T-helper 2 cell treated with Interferon-gamma antibody and Interleukin-4, amounts not matched to agents 5 μg/mL and 100 μg/mL, for 36 hours (primary cell): ENCODE data around the gene SAP30L.

ENCODE experiments used
- DNase-seq: peaks from one replicate; pipeline ENCODE4 v3.0.0; 2021; ENCODE audit warnings: low spot score
- H3K27ac Mint-ChIP-seq: one replicate; pipeline ENCODE4 v1.8.0; 2021; ENCODE audit warnings: mild to moderate bottlenecking, mixed read lengths
- H3K27me3 Mint-ChIP-seq: one replicate; pipeline ENCODE4 v1.8.0; 2021; ENCODE audit warnings: low read depth, mixed read lengths
- H3K36me3 Mint-ChIP-seq: one replicate; pipeline ENCODE4 v1.8.0; 2021; ENCODE audit warnings: low read depth, mixed read lengths
- H3K4me1 Mint-ChIP-seq: one replicate; pipeline ENCODE4 v1.8.0; 2021; ENCODE audit warnings: low read depth, mixed read lengths
- H3K4me3 Mint-ChIP-seq: one replicate; pipeline ENCODE4 v1.8.0; 2022; ENCODE audit warnings: mild to moderate bottlenecking, moderate library complexity, mixed read lengths
- H3K9me3 Mint-ChIP-seq: one replicate; pipeline ENCODE4 v1.8.0; 2021; ENCODE audit warnings: mixed read lengths

The SAP30L gene

DNA sequence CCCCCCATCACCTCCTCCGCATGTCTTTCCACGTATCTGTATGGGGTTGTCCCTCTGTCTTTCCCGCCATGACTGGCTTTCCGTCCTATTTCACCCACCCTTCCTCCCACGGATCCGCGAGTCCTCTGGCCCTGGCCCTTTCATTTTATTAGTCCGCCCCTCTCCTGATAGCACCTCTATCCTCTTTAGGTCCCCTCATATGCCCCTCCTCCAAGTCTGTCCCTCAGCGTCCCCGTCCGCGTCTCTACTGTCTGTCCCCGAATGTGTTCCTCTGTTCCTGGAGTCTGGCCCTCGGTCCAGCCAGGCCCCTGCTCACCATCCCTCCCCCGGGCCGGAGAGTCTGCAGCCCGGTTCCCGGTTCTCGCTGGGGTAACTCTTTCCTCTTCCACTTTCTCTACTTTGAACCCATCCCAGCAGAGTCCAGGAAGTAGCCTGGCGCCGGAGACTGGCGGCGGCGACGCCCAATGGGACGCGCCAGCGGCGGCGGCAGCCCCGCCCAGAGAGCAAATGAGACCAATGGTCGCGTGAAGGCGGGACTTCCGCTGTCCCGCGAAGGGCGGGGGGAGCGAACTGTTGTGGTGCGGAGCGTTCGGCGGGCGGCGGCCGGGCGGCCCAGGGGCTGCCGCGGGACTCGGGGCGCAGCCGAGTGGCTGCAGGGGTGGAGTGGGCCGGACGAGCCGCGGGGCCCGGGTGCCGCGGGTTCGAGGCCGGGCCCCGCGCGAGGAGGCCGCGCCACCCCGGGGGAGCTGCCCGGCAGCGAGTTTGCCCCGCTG lies at the start of gene SAP30L:
Gene SAP30L (plus strand): TSS at position 576 of the 773 bp plus-strand sequence. CDS start 608 bp downstream, outside the sequence.
- H3K27ac Mint-ChIP-seq = peak within 1 kb of the TSS; percentile 94
- H3K4me1 Mint-ChIP-seq = peaks cover 40% of the 10 kb centered on the region
- DNase-seq = peak; percentile 96
- no peaks in the 10 kb centered on the region for H3K27me3 Mint-ChIP-seq
- peak within 1 kb of the TSS; percentile 100 for H3K4me3 Mint-ChIP-seq
- H3K36me3 Mint-ChIP-seq = peaks cover 34% of the 10 kb centered on the region
- no peaks in the 10 kb centered on the region for H3K9me3 Mint-ChIP-seq

GRCh38 chr5:154396128-154396527 lies 49.7 kb upstream of the SAP30L start:
- Mint-ChIP-seq H3K9me3 (no peaks in the 10 kb centered on the region), H3K36me3 (peaks cover 8% of the 10 kb centered on the region), H3K27me3 (no peaks in the 10 kb centered on the region), H3K27ac (no peak overlapping the region), H3K4me1 (no peaks in the 10 kb centered on the region), H3K4me3 (no peak overlapping the region)
- no peak for DNase-seq

DNA sequence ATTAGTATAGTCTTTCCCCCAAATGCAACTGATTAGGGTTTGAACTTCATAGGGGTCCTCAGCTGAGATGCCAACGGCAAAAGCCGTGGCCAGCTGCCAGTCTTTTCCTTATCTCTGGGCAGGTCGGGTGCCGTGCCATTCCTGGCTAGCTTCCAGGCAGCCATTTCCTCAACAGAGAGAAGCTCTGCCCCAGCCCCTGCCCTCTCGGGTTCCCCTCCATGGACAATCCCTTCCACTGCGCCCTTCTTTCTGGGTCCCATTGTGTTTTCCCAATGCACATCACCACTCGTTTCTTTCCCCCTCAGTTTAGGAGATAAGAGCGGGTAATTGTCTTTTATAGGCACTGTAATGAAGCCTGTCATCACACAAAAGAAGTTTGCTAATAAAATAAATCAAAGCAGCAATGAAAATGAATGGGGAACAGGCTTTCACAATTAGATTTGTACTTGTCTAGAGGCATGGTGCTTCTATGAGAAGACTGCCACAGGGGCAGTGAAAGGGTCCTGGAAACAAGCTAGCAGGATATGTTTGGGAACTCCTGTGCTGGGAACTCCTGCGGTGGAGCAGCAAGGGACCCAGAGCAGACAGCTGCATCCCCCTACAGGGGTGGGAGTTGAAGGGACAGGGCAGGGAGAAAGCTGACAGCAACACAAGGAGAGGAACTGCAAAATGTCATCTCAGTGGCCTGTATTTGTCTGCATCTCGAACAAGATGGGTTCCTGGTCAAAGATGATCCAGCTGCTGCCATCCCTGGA lies 48.0 kb upstream of the SAP30L start:
- Mint-ChIP-seq H3K4me3 (no peak overlapping the region), H3K27me3 (no peaks in the 10 kb centered on the region), H3K27ac (no peak overlapping the region), H3K4me1 (no peaks in the 10 kb centered on the region), H3K9me3 (no peaks in the 10 kb centered on the region), H3K36me3 (peaks cover 2% of the 10 kb centered on the region)
- DNase-seq = no peak

DNA sequence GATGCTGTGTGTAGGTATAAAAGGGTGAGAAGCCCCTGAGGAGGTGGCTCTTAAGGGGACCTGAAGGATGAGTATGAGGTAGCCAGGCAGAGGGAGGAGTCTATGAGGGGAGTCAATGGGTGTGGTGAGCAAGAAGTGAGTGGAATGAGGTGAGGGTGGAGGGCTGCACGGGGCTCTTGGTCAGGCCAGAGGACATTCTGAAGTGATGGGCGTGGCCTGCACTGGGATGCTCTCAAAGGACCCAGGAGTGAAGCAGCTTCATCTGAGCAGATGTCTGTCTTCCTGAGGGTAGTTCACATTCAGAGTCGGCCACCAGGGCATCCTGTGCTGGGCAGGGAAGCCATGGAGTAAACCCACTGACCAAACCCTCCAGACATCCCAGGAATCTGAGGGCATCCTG lies 45.1 kb upstream of the SAP30L start:
- H3K4me1 Mint-ChIP-seq = peaks cover 4% of the 10 kb centered on the region
- H3K27me3 Mint-ChIP-seq = no peaks in the 10 kb centered on the region
- DNase-seq = no peak
- no peak overlapping the region for H3K4me3 Mint-ChIP-seq
- no peaks in the 10 kb centered on the region for H3K9me3 Mint-ChIP-seq
- H3K36me3 Mint-ChIP-seq = peaks cover 2% of the 10 kb centered on the region
- H3K27ac Mint-ChIP-seq = no peak overlapping the region

DNA sequence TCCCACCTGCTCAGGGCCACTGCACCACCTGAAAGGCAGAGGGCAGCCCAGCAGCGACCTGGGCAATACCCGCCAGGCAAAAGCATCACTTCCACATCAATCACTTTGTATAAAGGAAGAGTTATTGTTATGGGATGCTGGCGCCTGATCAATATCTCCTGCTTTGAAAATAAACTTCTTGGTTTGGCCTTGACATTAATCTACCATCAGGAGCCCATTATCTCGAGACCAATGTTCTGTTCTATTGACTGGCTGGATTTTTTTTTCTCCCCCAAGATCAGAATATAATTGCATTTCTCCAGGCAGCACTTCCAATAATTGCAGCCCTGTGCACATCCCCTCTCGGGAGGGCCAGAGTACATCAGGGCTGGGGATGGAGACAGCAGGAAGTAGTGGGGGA lies 44.4 kb upstream of the SAP30L start:
- Mint-ChIP-seq H3K4me3 (no peak overlapping the region), H3K4me1 (peaks cover 4% of the 10 kb centered on the region), H3K36me3 (peaks cover 2% of the 10 kb centered on the region), H3K9me3 (no peaks in the 10 kb centered on the region), H3K27me3 (no peaks in the 10 kb centered on the region), H3K27ac (peak overlapping the region; percentile 12)
- no peak for DNase-seq

DNA sequence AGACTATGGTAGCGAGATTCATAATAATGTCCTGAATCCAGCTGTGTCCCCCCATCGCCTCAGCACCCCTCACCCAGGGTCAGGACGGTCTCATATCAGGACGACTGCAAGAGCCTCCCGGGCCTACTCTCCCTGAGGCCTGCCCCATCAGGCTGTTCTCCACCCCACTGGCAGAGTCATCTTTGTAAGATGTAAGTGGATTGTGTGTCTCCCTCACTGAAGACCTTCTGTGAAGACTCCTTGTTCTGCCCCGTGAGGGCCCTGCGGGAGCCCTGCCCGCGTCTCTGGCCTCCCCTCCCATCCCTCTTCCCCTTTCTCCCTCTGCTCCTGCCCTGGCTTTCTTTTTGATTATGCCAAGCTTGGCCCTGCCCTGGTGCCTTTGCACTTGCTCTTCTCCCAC lies 43.9 kb upstream of the SAP30L start:
- Mint-ChIP-seq H3K27ac (no peak overlapping the region), H3K4me3 (no peak overlapping the region), H3K9me3 (no peaks in the 10 kb centered on the region), H3K36me3 (peaks cover 5% of the 10 kb centered on the region), H3K4me1 (peaks cover 4% of the 10 kb centered on the region), H3K27me3 (no peaks in the 10 kb centered on the region)
- DNase-seq = no peak

DNA sequence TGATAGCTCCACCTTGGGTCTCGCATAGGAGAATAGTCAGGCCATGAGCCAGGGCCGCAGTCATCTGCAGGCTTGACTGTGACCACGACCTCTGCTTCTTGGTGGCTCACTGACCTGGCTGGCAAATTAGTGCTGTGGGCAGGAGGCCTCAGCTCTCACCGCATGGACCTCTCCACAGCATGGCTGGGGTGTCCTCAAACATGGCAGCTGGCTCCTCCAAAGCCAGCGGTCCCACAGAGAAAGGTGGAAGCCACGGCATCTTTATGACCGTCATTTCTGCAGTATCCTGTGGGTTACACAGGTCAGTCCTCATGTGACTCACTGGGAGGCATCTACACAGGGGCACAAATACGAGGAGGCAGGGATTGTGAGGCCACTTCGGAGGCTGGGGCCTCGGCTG lies 43.2 kb upstream of the SAP30L start:
- H3K27ac Mint-ChIP-seq = no peak overlapping the region
- no peak for DNase-seq
- no peaks in the 10 kb centered on the region for H3K9me3 Mint-ChIP-seq
- peaks cover 5% of the 10 kb centered on the region for H3K36me3 Mint-ChIP-seq
- H3K27me3 Mint-ChIP-seq = no peaks in the 10 kb centered on the region
- H3K4me3 Mint-ChIP-seq = no peak overlapping the region
- peaks cover 4% of the 10 kb centered on the region for H3K4me1 Mint-ChIP-seq

- Mint-ChIP-seq H3K4me1 (peaks cover 4% of the 10 kb centered on the region), H3K4me3 (no peak overlapping the region), H3K9me3 (no peaks in the 10 kb centered on the region), H3K27me3 (no peaks in the 10 kb centered on the region), H3K36me3 (peaks cover 5% of the 10 kb centered on the region), H3K27ac (no peak overlapping the region)
- no peak for DNase-seq
These were observed 42.6 kb upstream of the SAP30L start for GRCh38 chr5:154403234-154403633.

DNA sequence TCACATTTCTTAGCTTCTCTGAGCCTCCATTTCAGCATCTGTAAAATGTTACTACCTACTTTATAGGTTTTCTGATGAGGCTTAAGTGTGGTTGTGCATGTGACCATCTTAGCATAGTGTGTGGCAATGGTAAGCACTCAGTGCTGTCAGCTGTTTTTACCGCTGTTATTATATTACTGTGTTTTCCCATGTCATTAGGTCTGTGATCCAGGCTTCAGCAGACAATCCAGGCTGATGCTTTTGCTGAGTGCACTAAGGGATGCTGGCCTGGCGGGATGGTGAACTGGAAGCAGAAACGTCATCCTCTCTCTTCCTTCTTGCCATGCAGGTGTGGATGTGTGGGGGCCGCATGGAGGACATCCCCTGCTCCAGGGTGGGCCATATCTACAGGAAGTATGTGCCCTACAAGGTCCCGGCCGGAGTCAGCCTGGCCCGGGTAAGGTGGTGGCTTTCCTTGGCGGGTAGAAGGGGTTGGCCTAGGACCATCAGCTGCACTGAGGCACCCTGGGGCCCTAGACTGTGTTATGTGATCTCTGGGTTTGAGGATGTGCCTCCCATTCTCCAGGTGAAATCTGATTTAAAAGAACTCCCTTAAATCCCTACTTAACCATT lies 41.9 kb upstream of the SAP30L start:
- H3K36me3 Mint-ChIP-seq = peaks cover 5% of the 10 kb centered on the region
- H3K27ac Mint-ChIP-seq = no peak overlapping the region
- H3K4me1 Mint-ChIP-seq = peaks cover 4% of the 10 kb centered on the region
- no peaks in the 10 kb centered on the region for H3K27me3 Mint-ChIP-seq
- no peak overlapping the region for H3K4me3 Mint-ChIP-seq
- no peaks in the 10 kb centered on the region for H3K9me3 Mint-ChIP-seq
- no peak for DNase-seq

DNA sequence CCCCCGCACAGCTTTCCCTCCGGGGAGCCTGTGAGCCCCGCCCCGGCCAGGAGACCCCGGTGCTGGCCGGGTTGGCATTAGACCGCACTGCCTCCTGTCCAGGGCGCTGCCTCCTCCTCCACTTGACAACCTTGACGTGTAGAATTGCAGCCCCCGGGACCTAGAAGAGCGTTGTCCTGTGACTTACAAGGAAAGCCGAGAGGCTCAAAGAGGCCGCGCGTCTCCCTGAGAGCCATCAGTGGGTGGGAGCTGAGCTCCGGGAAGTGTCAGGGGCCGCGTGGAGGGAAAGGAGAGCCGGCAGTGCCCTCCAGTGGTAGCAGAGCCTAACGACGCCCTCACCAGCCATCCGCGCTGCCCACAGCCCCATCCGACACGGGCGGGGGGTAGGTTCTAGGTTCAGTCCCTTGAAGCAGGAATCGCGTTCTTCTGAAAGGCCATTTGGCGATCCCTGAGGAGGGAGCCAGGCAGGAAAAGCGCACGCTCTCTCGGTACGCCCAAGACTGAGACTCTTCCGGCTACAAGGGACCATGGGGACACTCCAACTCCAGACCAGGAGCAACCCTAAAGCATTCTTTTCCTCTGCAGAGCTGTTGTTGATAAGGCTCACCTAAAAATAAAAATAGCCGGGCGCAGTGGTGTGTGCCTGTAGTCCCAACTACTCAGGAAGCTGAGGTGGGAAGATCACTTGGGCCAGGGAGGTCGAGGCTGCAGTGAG lies 40.6 kb upstream of the SAP30L start:
- no peaks in the 10 kb centered on the region for H3K9me3 Mint-ChIP-seq
- peak; percentile 64 for DNase-seq
- H3K36me3 Mint-ChIP-seq = peaks cover 5% of the 10 kb centered on the region
- no peak overlapping the region for H3K27ac Mint-ChIP-seq
- H3K27me3 Mint-ChIP-seq = no peaks in the 10 kb centered on the region
- peak overlapping the region; percentile 59 for H3K4me3 Mint-ChIP-seq
- H3K4me1 Mint-ChIP-seq = peaks cover 4% of the 10 kb centered on the region

DNA sequence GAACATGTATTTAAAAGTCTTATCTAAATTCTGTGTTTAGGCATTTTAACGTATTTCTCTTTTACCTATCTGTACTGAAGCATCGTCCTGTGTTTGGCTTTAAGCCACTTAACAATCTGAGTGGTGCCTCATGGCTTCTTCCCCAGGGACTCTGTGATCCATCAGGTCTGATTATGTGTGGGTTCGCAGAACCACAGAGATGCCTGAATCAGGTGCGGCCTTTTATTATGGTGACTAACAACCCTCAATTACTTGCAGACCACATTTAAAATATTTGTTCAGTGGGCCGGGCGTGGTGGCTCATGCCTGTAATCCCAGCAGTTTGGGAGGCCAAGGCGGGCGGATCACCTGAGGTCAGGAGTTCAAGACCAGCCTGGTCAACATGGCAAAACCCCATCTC lies 39.6 kb upstream of the SAP30L start:
- DNase-seq = no peak
- no peaks in the 10 kb centered on the region for H3K9me3 Mint-ChIP-seq
- H3K27me3 Mint-ChIP-seq = no peaks in the 10 kb centered on the region
- H3K4me1 Mint-ChIP-seq = peaks cover 4% of the 10 kb centered on the region
- no peak overlapping the region for H3K27ac Mint-ChIP-seq
- peaks cover 12% of the 10 kb centered on the region for H3K36me3 Mint-ChIP-seq
- no peak overlapping the region for H3K4me3 Mint-ChIP-seq

GRCh38 chr5:154406826-154407225 lies 39.0 kb upstream of the SAP30L start:
- H3K9me3 Mint-ChIP-seq = no peaks in the 10 kb centered on the region
- no peak overlapping the region for H3K27ac Mint-ChIP-seq
- no peaks in the 10 kb centered on the region for H3K27me3 Mint-ChIP-seq
- H3K36me3 Mint-ChIP-seq = peaks cover 17% of the 10 kb centered on the region
- H3K4me3 Mint-ChIP-seq = no peak overlapping the region
- no peak for DNase-seq
- H3K4me1 Mint-ChIP-seq = peaks cover 4% of the 10 kb centered on the region

DNA sequence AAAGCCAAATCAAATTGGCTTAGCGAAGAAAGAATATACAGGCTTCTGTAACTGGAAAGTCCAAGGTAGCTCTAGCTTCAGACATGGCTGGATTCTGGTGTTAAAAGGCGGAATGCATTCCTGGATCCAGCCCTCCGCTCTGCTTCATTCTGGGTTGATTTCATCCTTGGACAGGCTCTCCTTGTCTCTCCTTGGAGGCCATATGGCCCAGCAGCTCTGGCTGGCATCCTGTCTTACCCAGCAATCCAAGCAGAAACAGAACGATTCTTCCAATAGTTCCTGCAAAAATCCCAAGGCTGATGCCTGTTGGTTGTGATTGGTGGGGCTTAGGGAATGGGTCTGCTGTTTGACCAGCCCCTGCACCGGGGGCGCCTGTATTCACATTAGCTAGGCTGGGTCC lies 37.0 kb upstream of the SAP30L start:
- Mint-ChIP-seq H3K27me3 (no peaks in the 10 kb centered on the region), H3K9me3 (no peaks in the 10 kb centered on the region), H3K27ac (no peak overlapping the region), H3K4me3 (no peak overlapping the region), H3K36me3 (peaks cover 25% of the 10 kb centered on the region), H3K4me1 (peaks cover 4% of the 10 kb centered on the region)
- DNase-seq = no peak
